SW 1271 (cell line): Measurements from ENCODE around the gene ABCA13.

Experiments
- DNase-seq, 2 experiments: peaks; one replicate each; lab custom pipeline; 2025; lab: John Stamatoyannopoulos, UW

The ABCA13 gene

DNA sequence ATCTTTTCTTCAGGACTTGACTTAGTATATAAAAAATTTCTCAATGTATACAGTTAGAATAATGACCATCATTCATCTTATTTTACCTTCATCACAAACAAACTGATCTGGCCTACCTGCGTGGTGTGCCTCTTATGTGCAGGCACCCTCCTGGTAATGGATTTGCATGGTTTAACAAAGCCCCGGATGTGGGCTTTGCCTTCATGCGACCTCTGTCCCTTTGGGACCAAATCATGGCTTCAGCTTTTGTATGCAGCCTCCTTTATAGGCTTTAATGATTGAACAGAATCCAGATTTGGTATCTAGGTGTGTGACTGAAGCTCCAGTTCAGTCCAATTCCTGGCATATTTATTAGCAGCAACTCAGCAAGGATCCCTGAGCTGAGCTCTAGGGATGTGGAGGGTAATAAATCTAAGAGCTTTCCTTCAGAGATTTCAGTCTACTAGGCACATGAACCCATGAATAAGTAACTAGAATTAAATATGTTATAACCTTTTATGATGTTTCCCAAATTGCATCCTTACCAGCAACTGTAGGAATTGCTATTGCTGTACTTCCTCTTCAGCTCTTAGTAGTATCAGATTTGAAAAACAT is 256.9 kb downstream of the ABCA13 start:
- DNase-seq = no peak

DNA sequence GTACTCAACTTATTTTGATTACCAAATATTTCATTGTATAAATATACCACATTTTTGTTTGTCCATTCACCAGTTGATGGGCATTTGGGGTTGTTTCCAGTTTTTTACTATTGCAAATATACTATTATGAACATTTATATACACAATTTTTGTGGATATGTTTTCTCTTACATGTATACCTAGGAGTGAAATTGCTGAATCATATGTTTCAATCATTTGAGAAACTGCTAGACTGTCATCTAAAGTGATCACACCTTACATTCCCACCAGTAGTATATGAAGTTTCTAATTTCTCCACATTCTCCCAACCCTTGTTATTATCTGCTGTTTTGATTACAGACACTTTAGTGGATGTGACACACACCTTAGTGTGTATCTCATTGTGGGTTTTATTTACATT is 257.9 kb downstream of the ABCA13 start:
- DNase-seq = no peak

GRCh38 chr7:48438206-48438605 is 266.9 kb downstream of the ABCA13 start:
- no peak for DNase-seq

- DNase-seq = no peak
Observed at GRCh38 chr7:48441848-48442492, 270.7 kb downstream of the ABCA13 start.

GRCh38 chr7:48443051-48443450 is 271.8 kb downstream of the ABCA13 start:
- no peak for DNase-seq

DNA sequence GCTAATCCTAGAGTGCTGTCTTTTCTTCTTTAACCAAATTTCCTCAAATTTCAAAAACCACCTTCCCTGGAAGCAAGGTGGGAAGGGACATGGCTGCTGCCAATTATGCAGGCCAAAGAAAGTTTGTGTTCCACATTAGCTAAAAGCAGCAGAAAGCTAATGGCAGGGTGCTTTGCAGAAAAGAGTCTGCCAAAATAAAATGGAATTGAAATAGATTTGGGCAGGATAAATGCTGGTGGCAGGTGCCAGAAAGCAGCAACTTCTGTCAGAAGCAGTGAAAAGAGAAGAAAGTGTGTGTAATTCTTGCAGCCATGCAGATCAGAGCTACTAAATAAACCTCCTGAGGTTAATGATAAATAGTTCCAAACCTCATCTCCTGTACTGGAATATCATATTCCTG is 275.5 kb downstream of the ABCA13 start:
- no peak for DNase-seq

- no peak for DNase-seq
Observed at GRCh38 chr7:48452218-48452617, 281.0 kb downstream of the ABCA13 start.

DNA sequence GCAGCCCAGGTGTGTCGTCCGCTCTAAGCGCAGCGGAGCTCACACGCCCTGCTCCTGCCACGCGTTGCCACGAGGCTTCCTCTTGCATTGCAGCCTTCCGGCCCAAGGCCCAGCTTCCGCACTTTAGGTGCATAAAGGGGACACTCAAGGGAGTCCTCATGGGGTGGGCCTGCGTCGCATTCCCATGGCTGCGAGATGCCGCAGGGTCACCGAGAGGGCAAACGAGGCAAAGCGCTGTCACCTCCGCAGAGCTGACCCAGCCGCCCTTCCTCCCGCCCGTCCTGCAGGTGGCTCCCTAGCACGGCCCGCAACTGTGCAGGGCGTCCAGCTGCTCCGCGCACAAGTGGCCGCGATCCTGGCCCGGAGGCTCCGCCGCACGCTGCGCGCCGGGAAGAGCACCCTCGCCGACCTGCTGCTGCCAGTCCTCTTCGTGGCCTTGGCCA is 283.5 kb downstream of the ABCA13 start:
- DNase-seq = no peak

DNA sequence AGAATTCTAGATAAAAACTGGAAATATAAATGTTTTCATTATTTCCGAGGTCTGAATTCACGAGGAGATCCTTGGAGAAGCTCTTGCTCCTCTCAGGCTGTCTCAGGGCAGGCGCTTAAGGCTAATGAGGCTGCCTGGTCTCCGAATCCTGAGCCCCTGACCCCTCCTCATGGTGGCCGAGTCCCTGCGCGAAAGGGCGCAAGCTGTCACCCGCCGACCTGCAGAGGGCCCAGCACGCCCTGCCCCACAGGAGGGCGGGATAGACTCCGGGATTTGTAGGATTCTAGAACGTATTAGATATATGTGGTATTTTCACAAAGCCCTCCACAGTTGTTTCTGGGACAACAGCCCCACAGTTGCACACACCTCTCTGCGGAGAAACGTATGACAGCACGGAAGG is 284.1 kb downstream of the ABCA13 start:
- no peak for DNase-seq

- DNase-seq = no peak
Observed at GRCh38 chr7:48458701-48459524, 287.7 kb downstream of the ABCA13 start.

- no peak for DNase-seq
Observed at GRCh38 chr7:48466713-48467112, 295.5 kb downstream of the ABCA13 start.

DNA sequence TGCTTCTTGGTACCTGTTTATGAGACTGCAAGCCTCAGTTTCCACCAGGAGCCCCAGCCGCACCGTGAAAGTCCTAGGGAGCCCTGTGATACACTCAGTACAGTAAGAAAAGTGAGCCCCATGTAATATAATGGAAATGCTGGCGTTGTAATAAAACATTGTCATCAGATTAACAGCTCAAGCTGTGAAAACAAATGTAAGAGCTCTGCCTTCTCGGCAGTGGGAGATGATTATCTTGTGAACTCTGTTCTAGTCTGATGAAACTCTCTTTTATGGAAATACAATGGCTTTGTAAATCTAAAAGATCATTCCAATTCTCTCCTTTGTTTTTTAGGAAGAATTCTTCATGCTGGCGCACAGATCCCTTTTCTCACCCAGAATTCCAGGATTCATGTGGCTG is 299.9 kb downstream of the ABCA13 start:
- DNase-seq = no peak

- no peak for DNase-seq
Observed at GRCh38 chr7:48472640-48473039, 301.4 kb downstream of the ABCA13 start.

- no peak for DNase-seq
Observed at GRCh38 chr7:48473205-48473865, 302.1 kb downstream of the ABCA13 start.

DNA sequence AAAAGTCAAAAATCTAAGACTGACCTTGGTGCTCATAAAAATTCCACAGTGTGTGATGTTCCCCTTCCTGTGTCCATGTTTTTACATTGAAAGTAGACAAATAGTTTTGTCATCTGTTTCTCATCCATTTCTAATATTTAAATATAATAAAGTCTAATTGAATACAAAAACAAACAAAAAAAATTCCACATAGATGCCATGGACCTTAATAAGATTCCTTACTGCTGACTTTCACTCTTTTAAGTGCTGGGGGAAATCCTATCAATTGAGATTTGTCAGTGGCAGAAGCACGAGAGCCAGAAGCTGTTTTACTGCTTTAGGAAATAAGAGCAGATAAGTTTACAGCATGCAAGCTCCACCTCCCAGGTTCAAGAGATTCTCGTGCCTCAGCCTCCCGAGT is 310.0 kb downstream of the ABCA13 start:
- DNase-seq = no peak

GRCh38 chr7:48497521-48497920 is 326.3 kb downstream of the ABCA13 start:
- no peak for DNase-seq

DNA sequence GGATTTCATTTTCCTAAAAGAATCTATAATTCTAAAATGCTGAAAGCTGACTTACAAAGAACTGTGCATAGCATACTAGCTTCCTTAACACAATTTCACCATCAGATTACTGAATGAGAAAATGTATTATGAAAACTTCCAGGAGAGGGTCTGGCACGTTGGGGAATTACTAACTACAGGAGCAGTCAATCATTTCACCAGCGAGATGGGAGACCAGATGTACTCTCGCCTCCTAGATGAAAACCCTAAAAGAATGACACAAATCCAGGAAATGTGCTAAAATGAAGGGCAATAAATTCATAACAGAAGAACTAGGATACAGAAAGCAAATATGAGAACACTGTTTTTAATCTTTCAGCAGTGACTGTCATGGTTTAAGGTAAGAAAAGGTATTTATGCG is 330.8 kb downstream of the ABCA13 start:
- DNase-seq = no peak

GRCh38 chr7:48505051-48505450 is 333.8 kb downstream of the ABCA13 start:
- DNase-seq = no peak

- no peak for DNase-seq
Observed at GRCh38 chr7:48505466-48505865, 334.2 kb downstream of the ABCA13 start.

GRCh38 chr7:48506569-48506968 is 335.3 kb downstream of the ABCA13 start:
- no peak for DNase-seq

DNA sequence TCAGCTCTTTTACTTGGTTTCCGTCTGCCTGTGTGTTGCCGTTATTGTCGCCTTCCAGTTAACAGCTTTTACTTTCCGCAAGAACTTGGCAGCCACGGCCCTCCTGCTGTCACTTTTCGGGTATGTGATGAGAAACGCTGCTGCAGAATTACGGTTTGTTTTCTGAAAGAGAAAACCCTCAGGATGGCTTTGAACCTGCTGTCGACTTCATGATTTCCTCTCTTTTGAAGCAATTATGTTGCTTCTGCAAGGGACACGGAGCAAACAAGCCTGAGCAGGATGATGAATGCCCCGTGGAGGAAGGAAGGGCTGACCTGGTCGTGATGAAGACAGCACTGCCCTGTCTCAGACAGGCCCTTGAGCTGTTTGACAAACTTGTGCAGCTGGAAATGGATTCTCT is 339.8 kb downstream of the ABCA13 start:
- DNase-seq = no peak

- DNase-seq = no peak
Observed at GRCh38 chr7:48512892-48513291, 341.6 kb downstream of the ABCA13 start.

DNA sequence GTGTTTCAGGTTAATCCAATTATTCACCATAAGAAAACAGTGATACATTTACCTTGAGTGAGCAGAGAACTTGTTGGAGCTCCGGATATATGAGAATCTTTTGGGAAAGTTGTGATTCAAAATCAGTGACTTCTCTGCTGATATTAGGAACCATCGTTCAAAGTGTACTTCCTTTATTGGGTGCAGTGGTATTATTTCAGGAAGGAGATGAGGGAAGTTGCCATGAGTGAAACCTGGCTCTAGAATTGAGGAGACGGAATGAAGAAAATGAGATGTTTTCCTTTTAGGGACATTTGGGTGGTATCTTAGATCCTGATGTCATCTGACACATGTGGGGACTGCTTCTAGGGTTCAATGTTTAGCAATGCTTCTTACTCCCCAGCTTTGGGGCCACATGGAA is 343.9 kb downstream of the ABCA13 start:
- no peak for DNase-seq
